HG03575 (cell line): ENCODE measurements around the gene HTT-AS.

ENCODE experiments used
- ATAC-seq: cut with Tn5 transposase; IDR thresholded peaks from one replicate; pipeline ENCODE4 v1.9.1; 2021; ENCODE audit not compliant: unreplicated experiment, insufficient number of reproducible peaks, low FRiP score; ENCODE audit errors: extremely low read depth

The HTT-AS gene

DNA sequence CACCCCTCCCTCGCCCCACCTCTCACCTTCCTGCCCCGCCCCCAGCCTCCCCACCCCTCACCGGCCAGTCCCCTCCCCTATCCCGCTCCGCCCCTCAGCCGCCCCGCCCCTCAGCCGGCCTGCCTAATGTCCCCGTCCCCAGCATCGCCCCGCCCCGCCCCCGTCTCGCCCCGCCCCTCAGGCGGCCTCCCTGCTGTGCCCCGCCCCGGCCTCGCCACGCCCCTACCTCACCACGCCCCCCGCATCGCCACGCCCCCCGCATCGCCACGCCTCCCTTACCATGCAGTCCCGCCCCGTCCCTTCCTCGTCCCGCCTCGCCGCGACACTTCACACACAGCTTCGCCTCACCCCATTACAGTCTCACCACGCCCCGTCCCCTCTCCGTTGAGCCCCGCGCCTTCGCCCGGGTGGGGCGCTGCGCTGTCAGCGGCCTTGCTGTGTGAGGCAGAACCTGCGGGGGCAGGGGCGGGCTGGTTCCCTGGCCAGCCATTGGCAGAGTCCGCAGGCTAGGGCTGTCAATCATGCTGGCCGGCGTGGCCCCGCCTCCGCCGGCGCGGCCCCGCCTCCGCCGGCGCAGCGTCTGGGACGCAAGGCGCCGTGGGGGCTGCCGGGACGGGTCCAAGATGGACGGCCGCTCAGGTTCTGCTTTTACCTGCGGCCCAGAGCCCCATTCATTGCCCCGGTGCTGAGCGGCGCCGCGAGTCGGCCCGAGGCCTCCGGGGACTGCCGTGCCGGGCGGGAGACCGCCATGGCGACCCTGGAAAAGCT lies at the start of gene HTT-AS, which contains the start of gene HTT:
HTT-AS (minus strand) TSS at position 461 of the 768 bp plus-strand sequence.
HTT (plus strand) TSS at position 604 of the 768 bp plus-strand sequence; CDS start at position 749, 145 bp downstream.
- ATAC-seq, result peak; percentile 46

GRCh38 chr4:3123181-3123671 lies 48.9 kb upstream of the HTT-AS start:
- no peak for ATAC-seq

- no peak for ATAC-seq
These were observed 47.8 kb upstream of the HTT-AS start for GRCh38 chr4:3122081-3122563.

DNA sequence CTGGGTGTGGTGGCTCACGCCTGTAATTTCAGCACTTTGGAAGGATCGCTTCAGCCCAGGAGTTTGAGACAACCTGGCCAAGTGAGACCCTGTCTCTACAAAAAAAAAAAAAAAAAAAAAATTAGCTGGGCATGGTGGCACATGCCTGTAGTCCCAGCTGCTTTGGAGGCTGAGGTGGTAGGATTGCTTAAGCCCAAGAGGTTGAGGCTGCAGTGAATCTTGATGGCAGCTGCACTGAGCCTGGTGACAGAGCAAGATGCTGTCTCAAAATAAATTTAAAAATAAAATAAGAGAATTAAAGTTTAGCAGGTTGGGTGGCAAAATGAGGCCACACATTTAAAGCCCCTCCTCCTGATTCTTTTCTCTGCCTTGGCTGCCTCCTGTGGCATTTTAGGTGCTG lies 47.3 kb upstream of the HTT-AS start:
- ATAC-seq, result no peak

DNA sequence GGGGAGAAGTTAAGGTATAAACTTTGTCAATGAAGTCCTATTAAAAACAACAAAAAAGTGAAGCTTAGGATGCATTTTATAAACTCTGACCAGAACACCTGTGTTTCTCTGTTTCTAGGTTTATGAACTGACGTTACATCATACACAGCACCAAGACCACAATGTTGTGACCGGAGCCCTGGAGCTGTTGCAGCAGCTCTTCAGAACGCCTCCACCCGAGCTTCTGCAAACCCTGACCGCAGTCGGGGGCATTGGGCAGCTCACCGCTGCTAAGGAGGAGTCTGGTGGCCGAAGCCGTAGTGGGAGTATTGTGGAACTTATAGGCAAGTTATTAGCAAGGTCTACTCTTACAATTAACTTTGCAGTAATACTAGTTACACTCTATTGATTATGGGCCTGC lies 46.8 kb upstream of the HTT-AS start:
- ATAC-seq, result no peak

DNA sequence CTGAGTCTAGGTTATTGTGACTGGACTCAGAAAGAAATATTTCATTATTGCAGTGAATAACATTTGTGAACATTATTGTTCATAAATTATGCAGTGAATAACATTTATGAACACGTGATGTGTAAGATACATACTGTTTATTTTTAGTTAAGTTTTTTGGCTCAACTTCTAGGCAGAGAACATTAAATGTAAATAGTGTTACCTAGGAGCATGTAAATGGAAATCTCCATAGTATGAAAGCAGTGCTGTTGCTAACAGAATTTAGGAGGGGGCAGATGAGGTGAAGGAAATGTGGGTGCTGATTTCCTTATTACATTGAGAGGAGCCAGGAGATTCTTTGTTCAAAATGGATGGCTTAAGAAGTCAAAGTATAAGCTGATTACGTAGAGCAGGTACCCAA lies 45.1 kb upstream of the HTT-AS start:
- no peak for ATAC-seq

DNA sequence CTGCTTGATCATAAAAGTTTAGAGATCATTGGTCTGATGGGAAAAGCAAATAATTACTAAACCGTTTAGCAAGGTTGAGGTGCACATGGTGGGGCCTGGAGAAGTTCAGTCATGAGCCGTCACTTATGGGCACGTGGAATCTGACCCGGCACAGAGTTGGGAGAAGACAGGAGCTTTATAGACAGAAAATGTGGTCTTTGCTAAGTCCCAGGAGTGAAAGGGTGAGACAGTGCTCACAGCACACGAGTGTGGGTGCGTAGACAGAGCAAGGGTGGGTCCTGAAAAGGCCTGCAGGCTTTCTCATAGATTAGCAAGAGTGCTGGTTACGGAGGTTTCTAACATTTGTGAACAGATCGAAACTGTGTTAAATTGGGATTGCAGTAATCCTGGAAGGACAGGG lies 44.0 kb upstream of the HTT-AS start:
- no peak for ATAC-seq

GRCh38 chr4:3116955-3117354 lies 42.6 kb upstream of the HTT-AS start:
- ATAC-seq, result no peak

- ATAC-seq, result no peak
These were observed 41.4 kb upstream of the HTT-AS start for GRCh38 chr4:3115637-3116270.

- no peak for ATAC-seq
These were observed 40.0 kb upstream of the HTT-AS start for GRCh38 chr4:3114377-3114776.

DNA sequence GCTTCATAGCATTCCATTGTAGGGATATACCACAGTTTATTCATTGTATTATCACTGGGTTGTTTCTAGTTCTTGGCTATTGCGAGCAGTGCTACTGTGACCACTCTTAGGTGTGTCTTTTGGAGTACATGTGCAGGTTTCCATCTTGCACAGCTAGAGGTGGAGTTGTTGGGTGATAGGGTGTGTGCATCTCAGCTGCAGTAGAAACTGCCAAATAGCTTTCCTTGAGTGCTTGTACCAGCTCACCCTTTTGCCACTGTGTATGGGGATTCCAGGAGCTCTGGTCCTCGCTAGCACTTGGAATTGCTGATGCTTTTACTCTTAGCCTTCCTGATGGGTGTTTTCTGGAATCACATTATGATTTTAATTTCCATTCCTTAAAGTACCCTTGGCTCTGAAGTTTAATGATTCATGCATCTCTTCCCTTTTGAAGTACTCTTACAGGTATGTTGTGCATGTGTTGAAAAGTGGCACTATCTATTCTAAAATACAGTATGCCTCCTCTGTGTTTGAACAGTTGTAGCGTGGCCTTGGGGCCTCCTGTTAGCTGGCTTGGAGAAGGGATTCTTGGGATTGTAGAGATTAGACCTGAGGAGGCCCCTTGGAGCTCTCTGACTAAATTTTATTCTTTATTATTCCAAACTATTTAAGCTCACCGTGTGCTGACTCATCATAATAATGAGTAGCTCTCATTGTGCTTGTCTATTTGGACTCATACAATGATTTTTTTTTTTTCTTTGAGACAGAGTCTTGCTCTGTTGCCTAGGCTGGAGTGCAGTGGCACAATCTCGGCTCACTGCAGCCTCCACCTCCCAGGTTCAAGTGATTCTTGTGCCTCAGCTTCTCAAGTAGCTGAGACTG lies 38.5 kb upstream of the HTT-AS start:
- ATAC-seq, result no peak

DNA sequence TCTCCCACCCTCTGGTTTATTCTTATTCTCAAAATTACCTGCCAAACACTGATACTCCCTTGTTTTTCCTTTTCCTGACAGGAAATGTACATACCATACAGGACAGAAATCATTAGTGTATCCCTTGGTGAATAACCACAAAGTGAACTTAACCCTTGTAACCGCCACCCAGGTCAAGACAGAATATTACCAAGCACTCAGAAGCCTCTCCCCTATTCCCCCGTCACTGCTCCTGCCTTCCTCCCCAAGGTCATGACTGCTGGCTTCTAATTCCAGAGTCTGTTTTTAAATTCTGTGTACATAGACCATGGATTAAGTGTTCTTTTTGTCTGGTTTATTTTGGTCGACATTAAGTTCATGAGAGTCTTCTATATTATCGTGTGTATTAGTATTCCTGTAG lies 37.9 kb upstream of the HTT-AS start:
- ATAC-seq, result no peak

DNA sequence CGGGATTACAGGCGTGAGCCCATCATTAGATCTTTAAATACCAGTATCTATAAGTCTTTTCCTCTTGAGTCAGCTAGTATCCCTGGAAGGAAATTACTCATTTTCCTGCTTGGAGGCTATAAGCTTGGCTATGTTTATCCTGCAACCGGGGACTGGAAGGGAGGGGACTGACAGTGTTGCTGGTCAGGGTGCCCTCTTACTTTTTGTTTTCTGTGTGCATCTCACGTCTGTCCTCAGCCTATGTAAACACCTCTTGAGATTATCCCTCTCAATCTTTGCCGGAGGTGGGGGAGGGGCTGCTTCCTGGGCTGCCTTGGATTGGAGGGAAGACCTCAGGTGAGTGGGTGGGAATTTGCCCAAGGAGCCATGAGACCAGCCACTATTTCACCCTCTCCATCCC lies 37.1 kb upstream of the HTT-AS start:
- no peak for ATAC-seq

DNA sequence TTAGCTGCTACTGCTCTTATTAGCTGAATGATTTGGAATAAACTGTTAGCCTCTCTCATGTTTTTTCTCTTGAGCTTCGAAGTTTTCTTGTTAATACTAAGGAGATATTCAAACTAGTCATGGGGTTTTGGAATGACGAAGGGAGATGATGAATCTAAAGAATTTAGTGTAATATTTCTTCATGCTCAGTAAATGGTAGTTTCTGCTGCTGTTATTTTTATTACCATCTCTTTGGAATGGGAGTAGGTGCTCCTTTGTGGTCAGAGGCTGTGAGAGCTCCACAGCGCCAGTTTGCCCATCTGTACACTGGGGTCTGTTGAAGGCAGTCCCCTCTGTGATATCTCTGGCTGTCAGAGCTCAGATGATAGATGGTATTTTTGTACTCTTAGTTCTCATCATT lies 33.9 kb upstream of the HTT-AS start:
- ATAC-seq, result no peak

- no peak for ATAC-seq
These were observed 33.4 kb upstream of the HTT-AS start for GRCh38 chr4:3107691-3108121.

DNA sequence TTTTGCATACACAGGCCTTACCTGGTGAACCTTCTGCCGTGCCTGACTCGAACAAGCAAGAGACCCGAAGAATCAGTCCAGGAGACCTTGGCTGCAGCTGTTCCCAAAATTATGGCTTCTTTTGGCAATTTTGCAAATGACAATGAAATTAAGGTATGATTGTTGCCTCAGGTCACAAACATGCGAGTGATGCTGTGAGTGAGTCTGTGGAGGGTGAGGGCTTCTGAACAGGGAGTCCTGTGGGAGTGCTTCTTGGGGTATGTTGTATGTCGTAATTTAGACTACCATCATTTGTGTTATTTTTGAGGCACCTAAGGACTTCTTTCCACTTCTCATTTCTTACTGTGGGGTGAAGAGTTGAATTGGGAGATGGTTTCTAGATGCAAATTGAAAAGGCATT lies 32.9 kb upstream of the HTT-AS start:
- ATAC-seq, result no peak

- no peak for ATAC-seq
These were observed 32.2 kb upstream of the HTT-AS start for GRCh38 chr4:3106339-3107186.

DNA sequence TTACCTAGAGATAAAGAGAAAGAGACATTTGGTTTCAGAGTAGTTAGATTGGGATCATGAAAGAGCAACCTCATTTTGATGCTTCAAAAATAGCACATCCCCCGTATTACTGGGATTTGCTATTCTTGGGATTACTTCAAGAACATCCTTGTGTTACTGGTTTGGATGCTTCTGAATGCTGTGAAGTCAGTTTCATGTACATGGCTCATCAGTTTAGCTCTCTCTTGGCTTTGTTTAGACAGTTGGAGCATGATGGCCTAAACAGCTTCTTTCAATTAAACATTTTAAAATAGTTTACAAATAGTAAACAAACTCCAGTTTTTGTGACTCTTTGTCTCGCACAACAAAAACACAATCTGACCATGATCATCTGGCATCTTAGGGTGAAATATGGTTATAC lies 24.0 kb upstream of the HTT-AS start:
- ATAC-seq, result no peak

- no peak for ATAC-seq
These were observed 21.9 kb upstream of the HTT-AS start for GRCh38 chr4:3096202-3096601.
